Right lobe of liver (tissue), 4 donors: ENCODE measurements around the gene RNF13.

Experiments used
- CTCF ChIP-seq, 4 donors: fragments of 200-600 bp in 3 of 4; fragments of 450-650 bp in 1 of 4; IDR thresholded peaks; one replicate each; pipeline versions ENCODE4 v1.5.1 to v1.8.0; 2016 to 2022; ENCODE audit warnings: antibody characterized with exemption in 4 of 4, mild to moderate bottlenecking in 2 of 4
- POLR2A ChIP-seq: fragments of 450-650 bp; IDR thresholded peaks from one replicate; pipeline ENCODE4 v1.6.1; 2017; ENCODE audit warnings: antibody characterized with exemption, mild to moderate bottlenecking
- donor health status: DM: no; HTN: no; CAD: no.
- donor health status: DM: no; HTN: no; CAD: no.
- donor health status: DM: no; HTN: yes; CAD: no.

GRCh38 chr3:149815321-149815720, 2.3 kb downstream of the RNF13 start:
- TF ChIP-seq CTCF (IDR thresholded peaks at IDR 0.05) (no peak), POLR2A (no peak)
